Endodermal cell (in vitro differentiated cells): Measurements from ENCODE around the gene PLB1. TPM values are rescaled to one million over a fixed set of nuclear protein-coding genes. Genes with fewer than 3 reads are reported as not detected.

Source experiments
- DNase-seq: peaks from one replicate; pipeline ENCODE4 v3.0.0-alpha.2; 2017
- H3K27ac ChIP-seq: 2 replicates; pipeline ENCODE4 v1.5.1; 2013; ENCODE audit warnings: mild to moderate bottlenecking, low read depth, low read length, moderate library complexity
- H3K27me3 ChIP-seq: 2 replicates; pipeline ENCODE4 v1.6.1; 2013; ENCODE audit warnings: mild to moderate bottlenecking, low read length, moderate library complexity; ENCODE audit not compliant: insufficient read depth, control insufficient read depth, poor library complexity, severe bottlenecking
- H3K36me3 ChIP-seq: 2 replicates; pipeline ENCODE4 v1.7.0; 2013; ENCODE audit warnings: mild to moderate bottlenecking, low read length, moderate library complexity; ENCODE audit not compliant: control insufficient read depth, insufficient read depth
- H3K4me1 ChIP-seq: one replicate; pipeline ENCODE4 v1.7.0; 2013; ENCODE audit warnings: low read length; ENCODE audit not compliant: control insufficient read depth, insufficient read depth
- H3K4me3 ChIP-seq: 2 replicates; pipeline ENCODE4 v1.5.1; 2013; ENCODE audit warnings: mild to moderate bottlenecking, low read length, moderate library complexity
- H3K9ac ChIP-seq: 2 replicates; pipeline ENCODE4 v1.6.1; 2013; ENCODE audit warnings: mild to moderate bottlenecking, low read length, moderate library complexity; ENCODE audit not compliant: poor library complexity, severe bottlenecking; ENCODE audit errors: extremely low read depth
- H3K9me3 ChIP-seq: 2 replicates; pipeline ENCODE4 v1.6.1; 2013; ENCODE audit warnings: mild to moderate bottlenecking, low read length, moderate library complexity; ENCODE audit not compliant: control insufficient read depth
- H3K27ac Mint-ChIP-seq: 2 replicates; pipeline ENCODE4 v1.8.0; 2020; ENCODE audit warnings: mixed read lengths
- H3K27me3 Mint-ChIP-seq: 2 replicates; pipeline ENCODE4 v1.8.0; 2021; ENCODE audit warnings: mild to moderate bottlenecking, mixed read lengths; ENCODE audit not compliant: insufficient read depth
- H3K36me3 Mint-ChIP-seq: 2 replicates; pipeline ENCODE4 v1.8.0; 2020; ENCODE audit warnings: low read depth, mixed read lengths
- H3K4me1 Mint-ChIP-seq: 2 replicates; pipeline ENCODE4 v1.8.0; 2020; ENCODE audit warnings: mixed read lengths
- H3K4me3 Mint-ChIP-seq: 2 replicates; pipeline ENCODE4 v1.8.0; 2020; ENCODE audit warnings: mild to moderate bottlenecking, moderate library complexity, mixed read lengths
- H3K9me3 Mint-ChIP-seq: 2 replicates; pipeline ENCODE4 v1.8.0; 2020; ENCODE audit warnings: mild to moderate bottlenecking, mixed read lengths
- CTCF ChIP-seq: fragments of 200-600 bp; sonication (generic); conservative IDR thresholded peaks from 2 replicates; pipeline ENCODE4 v1.5.0; 2021; ENCODE audit warnings: antibody characterized with exemption, mild to moderate bottlenecking
- WGBS, 2 experiments: methylation state at CpG; one replicate each; pipeline versions ENCODE4 v1.1.5 to v1.1.7; 2013; ENCODE audit warnings: missing lambda C conversion rate in 2 of 2, mixed read lengths in 1 of 2; ENCODE audit not compliant: insufficient coverage in 1 of 2, insufficient read length in 1 of 2; 5-methylcytosine and 5-hydroxymethylcytosine counted together
- total RNA-seq, 2 donors: library from RNA; stranded (reverse); fragmentation: NEBNext Ultra II Directional in 1 of 2; extraction: Animal tissue kit (Norgen Biotek cat#: 25700) in 1 of 2; gene quantifications; 2 replicates in 1 of 2; 3 replicates in 1 of 2; pipeline ENCODE4 v1.2.1, GENCODE V29; 2021

The PLB1 gene
- total RNA-seq, 2 donors from 2014 or later: 0.35 to 0.38 TPM

GRCh38 chr2:28595323-28595722 lies 99.5 kb downstream of the PLB1 start:
- no peaks in the 10 kb centered on the region for H3K27me3 Mint-ChIP-seq
- DNase-seq: no peak
- H3K27ac Mint-ChIP-seq: no peak overlapping the region
- H3K9me3 Mint-ChIP-seq: no peaks in the 10 kb centered on the region
- H3K4me3 Mint-ChIP-seq: no peak overlapping the region
- no peak for TF ChIP-seq CTCF
- no peaks in the 10 kb centered on the region for H3K4me1 ChIP-seq
- H3K27me3 ChIP-seq: no peaks in the 10 kb centered on the region
- no peak overlapping the region for H3K27ac ChIP-seq
- H3K4me1 Mint-ChIP-seq: peaks cover 15% of the 10 kb centered on the region
- no peak overlapping the region for H3K9ac ChIP-seq
- H3K36me3 ChIP-seq: no peaks in the 10 kb centered on the region
- H3K9me3 ChIP-seq: no peaks in the 10 kb centered on the region
- H3K4me3 ChIP-seq: no peak overlapping the region
- 90 to 91% methylated on average over 4 of the region's 4 CpGs for WGBS, 2 experiments
- H3K36me3 Mint-ChIP-seq: no peaks in the 10 kb centered on the region

DNA sequence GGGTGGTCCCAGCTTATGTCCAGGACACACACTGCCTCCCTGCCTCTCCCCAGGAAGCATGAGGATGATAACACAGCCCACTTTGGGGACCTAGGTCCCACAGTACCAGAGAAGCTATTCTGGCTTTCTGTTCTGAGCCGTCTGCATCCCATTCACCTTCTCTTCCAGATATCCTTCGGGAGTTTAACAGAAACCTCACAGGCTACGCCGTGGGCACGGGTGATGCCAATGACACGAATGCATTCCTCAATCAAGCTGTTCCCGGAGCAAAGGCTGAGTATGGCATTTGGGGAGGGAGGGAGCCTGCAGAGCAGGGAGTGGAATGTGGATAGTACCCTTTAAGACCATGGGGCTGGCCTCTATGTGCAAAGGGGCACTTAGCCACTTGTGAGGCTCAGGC lies 102.6 kb downstream of the PLB1 start:
- Mint-ChIP-seq H3K36me3 (no peaks in the 10 kb centered on the region), H3K27me3 (no peaks in the 10 kb centered on the region), H3K4me1 (peaks cover 11% of the 10 kb centered on the region), H3K4me3 (no peak overlapping the region), H3K27ac (no peak overlapping the region), H3K9me3 (no peaks in the 10 kb centered on the region)
- no peaks in the 10 kb centered on the region for H3K4me1 ChIP-seq
- TF ChIP-seq CTCF: no peak
- no peak overlapping the region for H3K9ac ChIP-seq
- H3K27me3 ChIP-seq: no peaks in the 10 kb centered on the region
- H3K27ac ChIP-seq: no peak overlapping the region
- H3K4me3 ChIP-seq: no peak overlapping the region
- no peaks in the 10 kb centered on the region for H3K9me3 ChIP-seq
- no peak for DNase-seq
- 94 to 95% methylated on average over 7 of the region's 7 CpGs for WGBS, 2 experiments
- no peaks in the 10 kb centered on the region for H3K36me3 ChIP-seq

GRCh38 chr2:28600181-28600580 lies 104.3 kb downstream of the PLB1 start:
- WGBS, 2 experiments: 90 to 94% methylated on average over 5 of the region's 5 CpGs
- Mint-ChIP-seq H3K36me3 (no peaks in the 10 kb centered on the region), H3K4me1 (no peaks in the 10 kb centered on the region), H3K27me3 (peaks cover 1% of the 10 kb centered on the region), H3K27ac (no peak overlapping the region), H3K9me3 (no peaks in the 10 kb centered on the region), H3K4me3 (no peak overlapping the region)
- Histone ChIP-seq H3K36me3 (no peaks in the 10 kb centered on the region), H3K27ac (no peak overlapping the region), H3K9me3 (no peaks in the 10 kb centered on the region), H3K27me3 (no peaks in the 10 kb centered on the region), H3K9ac (no peak overlapping the region), H3K4me3 (no peak overlapping the region), H3K4me1 (no peaks in the 10 kb centered on the region)
- no peak for DNase-seq
- no peak for TF ChIP-seq CTCF
